H7 (cell line): Measurements from ENCODE around the gene PLEKHA7. TPM values are rescaled to one million over a fixed set of nuclear protein-coding genes. Genes with fewer than 3 reads are reported as not detected.

Experiments used
- DNase-seq: peaks from one replicate; pipeline ENCODE4 v3.0.0; 2012
- H3K27me3 ChIP-seq: 2 replicates; pipeline ENCODE4 v1.6.0; 2011; ENCODE audit warnings: mild to moderate bottlenecking, low read length; ENCODE audit not compliant: control insufficient read depth, insufficient read depth
- H3K36me3 ChIP-seq: replicated peaks from 2 replicates; pipeline ENCODE4 v1.5.1; 2011; ENCODE audit warnings: low read length; ENCODE audit not compliant: control insufficient read depth, insufficient read depth
- H3K4me3 ChIP-seq: 2 replicates; pipeline ENCODE4 v1.5.1; 2011; ENCODE audit warnings: low read depth, mild to moderate bottlenecking, control low read depth, low read length, moderate library complexity; ENCODE audit not compliant: insufficient read depth
- total RNA-seq: library from RNA; depleted of rRNA; stranded (reverse); fragments of >200 nt; shearing (Covaris generic); gene quantifications from 2 replicates; pipeline ENCODE4 v1.2.3, GENCODE V29; 2014

PLEKHA7 gene
- total RNA-seq, 1 experiment from 2014 or later = 4.2 TPM

DNA sequence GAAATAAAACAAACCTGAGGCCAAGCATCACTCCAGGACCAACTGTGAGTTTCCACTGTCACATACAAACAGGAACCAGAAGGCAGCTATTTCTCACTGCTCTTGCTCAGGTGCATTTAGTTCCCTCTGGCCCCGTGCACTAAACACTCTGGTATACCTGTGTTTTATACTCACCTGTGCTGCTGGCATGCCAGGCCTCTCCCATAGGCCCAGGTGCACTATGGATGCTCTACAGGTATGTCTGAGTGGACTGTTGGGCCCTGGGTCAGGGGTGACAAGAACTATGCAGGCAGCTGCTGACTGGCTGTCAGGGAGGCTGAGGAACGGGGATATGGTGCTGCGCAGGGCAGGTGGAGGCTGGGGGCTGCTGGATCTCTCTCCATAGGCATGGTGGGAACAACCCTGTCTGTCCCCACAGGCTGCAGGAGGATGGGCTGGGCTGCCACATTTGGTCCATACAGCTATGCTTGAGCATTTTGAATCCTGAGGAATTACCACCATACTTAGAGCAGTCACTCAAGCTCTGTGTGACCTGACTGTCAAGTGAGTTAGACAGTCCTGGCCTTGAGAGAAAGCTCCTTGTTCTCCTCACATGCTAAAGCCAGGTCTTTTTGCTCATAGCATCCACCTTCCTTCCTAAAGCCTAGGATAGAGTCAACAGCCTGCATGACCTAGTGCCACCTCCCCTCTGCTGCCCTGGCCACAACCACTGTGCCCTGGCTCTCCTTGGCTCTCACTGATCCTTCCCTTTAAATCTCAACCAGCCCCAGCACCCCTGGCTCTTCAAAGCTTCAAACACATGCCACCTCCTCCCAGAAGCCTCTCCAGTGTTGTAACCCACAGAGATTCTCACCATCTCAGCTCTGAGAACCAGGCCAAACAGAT, 202.8 kb downstream of the PLEKHA7 start:
- DNase-seq = no peak
- Histone ChIP-seq H3K27me3 (no peaks in the 10 kb centered on the region), H3K36me3 (no peaks in the 10 kb centered on the region), H3K4me3 (no peak overlapping the region)

DNA sequence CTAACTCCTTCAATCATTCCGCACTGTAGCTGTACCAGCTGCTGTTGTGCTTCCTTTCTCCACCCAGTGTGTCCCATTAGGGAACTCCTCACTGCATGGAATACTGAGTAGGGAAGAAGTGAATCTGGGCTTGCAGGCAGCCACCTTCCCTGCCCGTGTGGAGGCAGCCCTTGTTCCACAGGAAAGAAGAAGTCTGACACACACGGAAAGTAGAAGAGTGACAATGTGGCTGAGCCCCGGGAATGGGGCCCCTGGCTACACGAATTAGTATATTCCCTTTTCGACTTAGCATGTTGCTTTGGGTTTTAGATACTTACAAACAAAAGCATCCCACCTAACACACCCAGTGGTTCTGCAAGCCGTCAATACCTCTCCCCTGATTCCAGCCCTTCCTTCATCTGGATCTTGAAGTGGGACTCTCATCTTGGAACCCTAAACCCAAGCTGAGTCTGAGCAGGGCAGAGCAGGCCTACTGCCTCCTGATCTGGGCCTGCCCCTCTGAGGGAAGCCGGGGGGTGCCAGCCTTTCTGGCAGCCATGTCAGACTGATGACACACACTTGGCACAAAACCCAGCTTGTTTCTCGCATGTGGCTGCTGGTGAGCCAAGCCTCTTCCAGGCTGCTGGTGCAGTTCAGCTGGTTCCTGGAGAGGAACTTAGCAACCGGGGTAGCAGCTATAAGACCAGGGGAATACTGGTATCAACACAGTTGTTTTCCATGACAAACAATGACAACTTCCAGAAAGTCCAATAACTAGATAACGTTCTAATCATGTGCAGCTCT, 204.1 kb downstream of the PLEKHA7 start:
- no peaks in the 10 kb centered on the region for H3K27me3 ChIP-seq
- H3K4me3 ChIP-seq = no peak overlapping the region
- no peak for DNase-seq
- H3K36me3 ChIP-seq = no peaks in the 10 kb centered on the region

DNA sequence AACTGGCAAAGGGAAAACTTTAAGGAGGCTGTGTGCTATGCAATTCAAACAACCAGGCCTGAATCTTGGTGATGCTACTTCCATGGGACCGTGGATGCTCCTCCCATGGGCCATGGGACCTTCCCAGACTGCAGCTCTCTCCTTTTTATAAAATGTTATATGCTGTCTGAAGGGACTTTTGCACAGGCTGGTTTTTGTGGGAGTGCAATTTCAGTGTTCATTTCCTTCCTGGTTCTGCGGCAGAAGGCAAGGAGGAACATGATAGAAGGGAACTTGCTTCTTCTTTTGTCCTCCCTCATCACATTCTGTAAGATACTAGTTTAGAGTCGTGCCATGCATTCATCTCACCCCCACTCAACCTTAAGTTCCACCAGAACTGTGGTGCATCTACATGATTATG, 206.9 kb downstream of the PLEKHA7 start:
- H3K36me3 ChIP-seq = no peaks in the 10 kb centered on the region
- DNase-seq = no peak

DNA sequence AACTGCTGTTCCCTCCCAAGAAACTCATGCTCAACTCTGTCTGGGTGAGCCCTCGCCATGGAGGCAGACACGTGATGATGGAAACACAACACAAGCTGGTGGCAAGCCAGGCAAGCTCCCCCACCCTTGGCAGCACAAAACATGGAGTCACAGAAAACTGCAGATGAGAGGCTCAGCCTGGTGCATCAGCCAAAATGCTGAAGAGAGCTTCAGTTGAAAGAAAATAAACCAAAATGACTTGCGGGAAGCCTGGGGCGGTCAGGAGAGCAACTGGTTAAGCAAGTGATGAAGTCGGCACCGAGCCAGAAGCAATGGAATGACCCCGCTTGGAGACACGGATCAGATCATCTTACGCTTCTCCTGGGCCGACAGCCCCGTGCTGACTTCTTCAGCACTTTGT, 207.4 kb downstream of the PLEKHA7 start:
- no peaks in the 10 kb centered on the region for H3K27me3 ChIP-seq
- no peaks in the 10 kb centered on the region for H3K36me3 ChIP-seq
- no peak for DNase-seq
- H3K4me3 ChIP-seq = no peak overlapping the region

More for the DNA sequence above, 206.9 kb downstream of the PLEKHA7 start:
- H3K27me3 ChIP-seq = no peaks in the 10 kb centered on the region
- no peak overlapping the region for H3K4me3 ChIP-seq

DNA sequence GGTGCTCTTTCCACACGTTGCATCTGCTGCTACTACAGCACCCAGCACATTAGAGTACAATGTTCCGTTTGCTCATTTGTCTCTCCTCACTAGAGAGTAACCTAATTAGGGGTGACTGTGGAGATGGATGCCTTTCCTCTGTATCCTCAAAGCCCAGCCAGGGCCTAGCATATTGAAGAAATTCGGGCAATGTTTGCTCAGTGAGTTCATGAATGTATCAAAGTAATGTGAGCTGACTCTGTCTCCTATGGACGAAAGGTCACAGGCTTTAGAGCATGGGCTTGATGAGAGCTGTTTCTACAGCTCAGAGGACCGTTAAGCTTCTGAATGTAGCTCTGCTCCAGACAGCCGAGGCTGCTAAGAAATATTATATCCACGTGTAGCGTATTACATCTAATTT, 208.3 kb downstream of the PLEKHA7 start:
- DNase-seq = no peak
- Histone ChIP-seq H3K36me3 (no peaks in the 10 kb centered on the region; the same call in 1 of the 2 replicates), H3K4me3 (no peak overlapping the region), H3K27me3 (no peaks in the 10 kb centered on the region)

DNA sequence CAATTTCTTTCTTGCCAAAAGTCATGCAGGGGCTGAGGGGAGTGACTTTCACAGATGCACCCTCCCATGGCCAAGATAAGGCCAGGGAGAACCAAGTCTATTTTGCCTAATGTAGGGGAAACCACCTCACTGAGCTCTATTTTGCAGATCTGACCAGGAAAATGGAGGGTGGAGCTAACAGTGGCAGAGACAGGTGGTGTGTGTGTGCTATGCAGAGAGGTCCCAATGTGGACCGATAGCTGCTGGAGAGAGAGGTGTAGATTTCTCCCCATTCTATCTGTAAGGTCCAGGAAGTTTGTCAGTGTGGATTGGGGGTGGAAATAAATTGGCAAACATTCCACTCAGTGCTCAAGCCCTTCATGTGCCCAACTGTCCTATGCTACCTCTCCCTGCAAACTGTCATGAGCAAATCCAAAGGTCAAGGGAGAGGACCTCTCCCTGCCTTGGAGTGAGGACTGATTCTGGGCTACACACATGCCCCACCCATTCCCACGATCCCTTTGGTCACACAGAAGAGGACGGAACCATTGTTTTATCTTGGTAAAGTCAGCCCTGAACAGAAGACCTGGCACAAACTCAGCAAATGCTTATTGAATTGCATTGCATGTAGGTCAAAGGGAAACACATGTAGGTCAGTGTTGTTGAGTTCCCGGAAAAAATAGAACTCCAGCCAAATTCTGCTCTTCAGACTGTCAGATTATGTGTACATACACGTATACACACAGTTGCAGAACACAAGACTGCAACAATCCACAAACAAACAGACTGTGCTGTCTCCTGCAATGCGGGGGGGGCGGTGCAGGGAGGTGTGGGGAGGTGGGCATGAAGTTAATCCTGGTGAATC, 209.9 kb downstream of the PLEKHA7 start:
- Histone ChIP-seq H3K36me3 (no peaks in the 10 kb centered on the region; the same call in 1 of the 2 replicates), H3K27me3 (no peaks in the 10 kb centered on the region), H3K4me3 (no peak overlapping the region)
- DNase-seq = no peak

DNA sequence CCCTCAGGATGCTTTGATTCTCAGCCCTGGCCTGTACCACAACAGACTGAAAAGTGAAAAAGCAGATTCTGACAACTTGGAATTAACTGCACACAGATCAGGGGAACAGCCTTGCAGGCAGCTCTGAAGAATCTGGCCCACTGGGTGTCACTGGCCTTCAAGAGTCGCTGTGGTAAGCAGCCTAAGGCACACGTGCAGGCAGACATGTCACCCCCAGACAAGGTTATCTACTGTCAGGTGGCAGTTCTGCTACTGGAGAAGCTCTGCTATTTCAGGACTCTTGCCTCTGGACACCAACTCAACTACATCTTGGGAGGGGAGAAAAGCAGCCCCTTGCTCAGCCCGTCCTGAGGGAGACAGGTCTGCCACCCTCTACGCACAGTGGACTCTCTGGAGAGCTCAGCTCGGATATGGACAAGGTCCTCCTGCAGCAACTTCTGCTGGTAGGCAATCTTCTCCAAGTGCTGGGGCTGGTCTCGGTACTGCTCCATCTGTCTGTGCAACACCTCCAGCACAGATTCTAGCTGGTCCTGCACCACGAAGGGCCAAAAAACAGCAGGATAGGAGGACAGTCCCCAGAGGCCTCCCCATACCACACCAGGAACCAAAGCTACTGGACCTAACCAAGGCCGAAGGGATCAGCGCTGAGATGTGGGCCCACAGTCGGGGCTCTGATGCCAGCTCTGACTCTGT, 212.8 kb downstream of the PLEKHA7 start:
- no peak overlapping the region for H3K4me3 ChIP-seq
- no peak for DNase-seq
- H3K27me3 ChIP-seq = no peaks in the 10 kb centered on the region
- H3K36me3 ChIP-seq = no peaks in the 10 kb centered on the region; the same call in 1 of the 2 replicates

DNA sequence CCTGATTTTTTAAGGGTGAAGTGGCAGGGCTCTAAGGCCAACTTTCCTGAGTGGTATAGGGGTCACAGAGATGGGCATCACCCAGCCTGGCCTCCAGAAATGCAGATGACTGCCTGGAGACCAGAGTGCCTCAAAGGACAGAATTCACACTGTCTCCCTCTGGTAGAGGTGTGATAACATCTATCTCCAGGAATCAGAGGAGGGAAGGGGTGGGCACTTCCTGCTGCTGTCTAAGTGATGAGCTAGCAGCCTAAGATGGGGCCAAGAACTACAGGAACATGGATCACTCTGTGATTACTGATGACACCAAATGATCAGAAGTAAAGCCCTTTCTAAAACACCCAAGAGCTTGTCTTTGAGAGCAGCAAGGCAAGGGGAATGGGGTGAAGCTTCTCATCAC, 213.8 kb downstream of the PLEKHA7 start:
- H3K4me3 ChIP-seq = no peak overlapping the region
- H3K27me3 ChIP-seq = no peaks in the 10 kb centered on the region
- H3K36me3 ChIP-seq = no peaks in the 10 kb centered on the region; the same call in 1 of the 2 replicates
- DNase-seq = no peak

DNA sequence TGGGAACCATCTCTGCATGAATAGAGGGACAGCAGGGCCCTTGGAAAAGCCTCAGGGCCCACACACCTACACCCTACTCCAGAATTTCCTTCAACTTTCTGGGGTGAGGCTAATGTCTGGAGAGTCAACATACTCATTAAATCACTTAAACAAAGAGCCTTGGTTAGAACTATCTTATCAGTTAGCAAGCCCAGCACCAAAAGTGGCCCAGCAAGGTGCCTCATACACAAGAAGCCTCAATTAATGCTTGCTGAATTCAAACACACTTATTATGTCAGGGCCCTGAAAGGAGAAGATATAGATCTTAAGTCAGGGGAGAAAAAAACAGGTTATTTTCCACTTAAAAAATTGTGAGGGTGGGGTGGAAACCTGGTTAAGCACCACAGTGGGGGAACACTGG, 214.3 kb downstream of the PLEKHA7 start:
- H3K27me3 ChIP-seq = no peaks in the 10 kb centered on the region
- no peaks in the 10 kb centered on the region; the same call in 1 of the 2 replicates for H3K36me3 ChIP-seq
- no peak overlapping the region for H3K4me3 ChIP-seq
- DNase-seq = no peak

DNA sequence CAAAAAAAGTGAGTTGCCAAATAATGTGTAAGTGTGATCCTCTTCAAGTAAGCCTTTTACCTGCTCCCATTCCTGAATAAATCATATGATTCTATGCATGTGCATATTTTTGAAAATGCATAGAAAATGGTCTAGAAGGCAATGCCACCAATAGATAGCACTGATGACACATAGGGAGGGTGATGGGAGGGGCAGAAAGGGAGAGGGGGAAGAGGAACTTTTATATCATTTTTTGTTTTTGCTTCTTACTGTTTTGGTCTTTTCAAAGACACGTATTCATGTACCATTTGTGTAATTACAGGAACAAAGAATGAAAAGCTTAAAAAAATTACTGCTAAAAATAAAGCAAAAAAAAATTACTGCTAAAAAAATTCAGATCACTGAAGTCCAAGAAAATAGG, 215.0 kb downstream of the PLEKHA7 start:
- no peak for DNase-seq
- no peaks in the 10 kb centered on the region; the same call in 1 of the 2 replicates for H3K36me3 ChIP-seq
- H3K4me3 ChIP-seq = no peak overlapping the region
- no peaks in the 10 kb centered on the region for H3K27me3 ChIP-seq

DNA sequence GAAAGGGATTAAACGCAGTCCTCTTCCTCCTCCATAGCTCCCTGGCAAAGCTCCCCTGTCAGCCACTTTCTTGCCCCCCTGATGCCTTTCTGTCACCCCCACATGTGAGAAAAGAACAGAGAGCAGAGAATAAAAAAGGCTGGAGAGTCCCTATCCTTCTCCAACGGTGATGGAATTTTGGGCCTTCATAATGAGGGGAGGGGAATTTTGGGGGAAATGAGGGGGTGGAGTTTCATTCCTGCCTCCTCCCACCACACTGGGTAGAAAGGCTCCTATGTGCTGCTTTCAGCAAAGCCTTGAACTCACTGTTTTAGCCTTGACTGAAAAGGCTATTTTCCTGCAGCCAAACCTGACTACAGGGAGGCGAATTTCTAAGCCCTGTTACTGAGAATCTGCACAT, 216.4 kb downstream of the PLEKHA7 start:
- no peak for DNase-seq
- Histone ChIP-seq H3K4me3 (no peak overlapping the region), H3K36me3 (no peaks in the 10 kb centered on the region; the same call in 1 of the 2 replicates), H3K27me3 (no peaks in the 10 kb centered on the region)

DNA sequence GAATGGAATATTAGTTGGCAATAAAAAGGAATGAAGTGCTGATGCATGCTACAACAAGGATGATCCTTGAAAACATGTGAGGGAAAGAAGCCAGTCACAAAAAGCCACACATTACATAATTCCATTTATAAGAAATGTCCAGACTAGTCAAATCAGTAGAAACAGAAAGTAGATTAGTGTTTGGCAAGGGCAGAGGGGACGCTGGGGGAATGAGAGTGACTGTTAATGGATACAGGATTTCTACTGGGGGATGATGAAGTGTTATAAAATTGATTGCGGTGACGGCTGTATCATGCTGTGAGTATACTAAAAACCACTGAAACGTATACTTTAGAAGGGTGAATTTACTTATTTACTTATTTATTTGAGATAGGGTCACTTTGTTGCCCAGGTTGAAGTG, 217.9 kb downstream of the PLEKHA7 start:
- Histone ChIP-seq H3K36me3 (no peaks in the 10 kb centered on the region; the same call in 1 of the 2 replicates), H3K4me3 (no peak overlapping the region), H3K27me3 (no peaks in the 10 kb centered on the region)
- no peak for DNase-seq

DNA sequence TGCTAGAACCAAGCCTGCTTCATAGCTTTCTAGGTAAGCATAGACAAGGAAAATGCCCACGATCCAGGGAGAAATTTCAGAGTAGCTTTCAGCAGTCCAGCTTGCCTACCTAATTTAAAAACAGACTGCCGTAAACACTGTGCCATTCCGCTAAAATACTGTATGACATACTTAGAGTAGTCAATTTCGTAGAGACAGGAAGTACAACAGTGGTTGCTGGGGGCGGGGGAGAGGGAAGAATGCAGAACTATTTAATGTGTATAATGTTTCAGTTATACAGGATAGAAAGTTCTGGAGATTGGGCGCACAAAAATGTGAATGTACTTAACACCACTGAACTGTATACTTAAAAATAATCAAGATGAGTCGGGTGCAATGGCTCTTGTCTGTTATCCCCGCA, 219.1 kb downstream of the PLEKHA7 start:
- Histone ChIP-seq H3K36me3 (no peaks in the 10 kb centered on the region; the same call in 1 of the 2 replicates), H3K27me3 (no peaks in the 10 kb centered on the region), H3K4me3 (no peak overlapping the region)
- DNase-seq = no peak
